GM21423 (cell line): ENCODE measurements around the gene BACH2.
"Not testable (repeated sequence)": the region's sequence is repeated elsewhere in the genome, so short reads cannot be mapped to it uniquely, and the experiment has no call there.

Experiments
- ATAC-seq: cut with Tn5 transposase; IDR thresholded peaks from one replicate; pipeline ENCODE4 v1.9.1; 2021; ENCODE audit warnings: mild to moderate bottlenecking, moderate library complexity; ENCODE audit not compliant: unreplicated experiment

The BACH2 gene

GRCh38 chr6:90296341-90297114 lies at the start of gene BACH2:
Gene BACH2, minus strand, starts transcription at chr6:90296843. Its CDS starts 287,999 bp downstream, at chr6:90008844.
- ATAC-seq = peak; percentile 71

DNA sequence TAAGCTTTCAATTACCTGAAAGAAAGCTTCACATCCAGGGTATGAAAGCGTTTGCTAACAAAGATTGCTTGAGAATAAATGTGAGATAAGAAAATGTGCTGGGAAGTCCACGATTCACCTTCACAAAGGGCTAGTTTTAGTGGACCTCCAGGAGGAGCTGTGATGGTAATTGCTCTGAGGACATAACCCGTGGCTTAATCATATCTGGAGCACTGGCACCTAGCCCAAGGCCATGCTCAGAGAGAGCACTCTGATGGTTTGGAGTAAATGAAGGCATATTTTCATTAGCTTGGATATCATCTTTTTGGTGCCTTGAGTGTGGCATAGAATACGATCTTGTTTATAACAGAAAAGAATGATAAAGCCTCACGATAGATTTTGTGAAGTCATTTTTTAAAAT lies 46.9 kb upstream of the BACH2 start:
- no peak for ATAC-seq

DNA sequence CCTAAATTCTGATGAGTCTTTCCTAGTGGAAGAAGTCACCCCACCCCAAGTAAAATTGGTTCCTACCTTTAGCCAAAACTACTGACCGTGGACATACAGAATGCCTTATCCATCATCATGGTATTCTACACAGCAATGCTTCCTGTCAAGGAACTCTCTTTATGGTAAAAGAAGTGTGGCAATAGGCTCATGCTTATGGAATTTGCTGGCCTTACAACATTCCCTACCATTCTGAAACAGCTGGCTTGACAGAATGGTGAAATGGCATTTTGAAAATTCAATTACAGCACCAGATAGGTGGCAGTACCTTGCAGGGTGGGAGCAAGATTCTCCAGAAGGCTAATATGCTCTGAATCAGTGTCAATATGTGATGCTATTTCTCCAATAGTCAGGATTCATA lies 41.8 kb upstream of the BACH2 start:
- ATAC-seq = no peak

DNA sequence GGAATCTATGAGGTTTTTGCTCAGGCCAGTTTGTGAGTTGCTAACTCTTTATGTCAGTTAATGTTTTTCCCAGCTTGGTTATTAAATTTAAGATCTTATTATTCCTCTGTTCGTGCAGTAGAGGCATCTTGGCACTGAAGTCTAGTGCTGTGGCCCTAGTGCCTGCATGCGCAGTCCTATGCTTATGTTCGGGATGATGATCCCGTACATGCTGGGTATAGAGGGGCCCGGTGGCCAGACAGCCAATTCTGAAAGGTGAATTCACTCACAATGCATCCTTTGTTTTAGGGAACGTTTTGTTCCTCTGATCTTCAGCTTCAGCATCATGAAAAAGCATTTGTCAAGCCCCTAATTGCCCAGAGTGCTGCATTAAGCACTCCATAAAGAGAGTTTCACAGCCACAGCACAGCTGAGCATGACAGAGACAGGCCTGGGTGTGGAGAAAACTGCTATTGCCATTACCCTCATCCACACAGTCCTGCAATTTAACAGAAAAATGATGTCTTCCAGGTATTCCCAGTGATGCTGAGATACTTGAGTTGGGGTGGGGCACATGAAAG lies 39.8 kb upstream of the BACH2 start:
- ATAC-seq = no peak

DNA sequence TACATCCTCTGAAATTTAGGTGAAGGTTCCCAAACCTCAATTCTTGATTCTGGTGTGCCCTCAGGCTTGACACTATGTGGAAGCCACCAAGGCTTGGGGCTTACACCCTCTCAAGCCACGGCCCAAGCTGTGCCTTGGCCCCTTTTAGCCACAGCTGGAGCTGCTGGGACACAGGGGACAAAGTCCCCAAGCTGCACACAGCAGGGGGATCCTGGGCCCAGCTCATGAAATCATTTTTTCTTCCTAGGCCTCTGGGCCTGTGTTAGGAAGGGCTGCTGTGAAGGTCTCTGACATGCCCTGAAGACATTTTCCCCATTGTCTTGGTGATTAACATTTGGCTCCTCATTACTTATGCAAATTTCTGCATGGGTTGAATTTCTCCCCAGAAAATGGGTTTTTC lies 37.3 kb upstream of the BACH2 start:
- no peak for ATAC-seq

DNA sequence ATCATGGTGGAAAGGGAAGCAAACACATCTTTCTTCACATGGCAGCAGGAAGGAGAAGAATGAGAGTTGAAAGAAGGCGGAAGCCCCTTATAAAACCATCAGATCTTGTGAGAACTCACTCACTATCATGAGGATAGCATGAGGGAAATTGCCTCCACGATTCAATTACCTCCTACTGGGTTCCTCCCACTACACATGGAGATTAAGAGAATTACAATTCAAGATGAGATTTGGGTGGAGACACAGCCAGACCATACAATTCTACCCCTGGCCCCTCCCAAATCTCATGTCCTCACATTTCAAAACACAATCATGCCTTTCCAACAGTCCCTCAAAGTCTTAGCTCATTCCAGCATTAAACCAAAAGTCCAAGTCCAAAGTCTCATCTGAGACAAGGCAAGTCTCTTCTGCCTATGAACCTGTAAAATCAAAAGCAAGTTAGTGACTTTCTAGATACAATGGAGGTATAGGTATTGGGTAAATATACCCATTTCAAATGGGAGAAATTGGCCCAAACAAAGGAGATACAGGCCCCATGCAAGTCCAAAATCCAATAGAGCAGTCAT lies 36.4 kb upstream of the BACH2 start:
- not testable (repeated sequence) for ATAC-seq

DNA sequence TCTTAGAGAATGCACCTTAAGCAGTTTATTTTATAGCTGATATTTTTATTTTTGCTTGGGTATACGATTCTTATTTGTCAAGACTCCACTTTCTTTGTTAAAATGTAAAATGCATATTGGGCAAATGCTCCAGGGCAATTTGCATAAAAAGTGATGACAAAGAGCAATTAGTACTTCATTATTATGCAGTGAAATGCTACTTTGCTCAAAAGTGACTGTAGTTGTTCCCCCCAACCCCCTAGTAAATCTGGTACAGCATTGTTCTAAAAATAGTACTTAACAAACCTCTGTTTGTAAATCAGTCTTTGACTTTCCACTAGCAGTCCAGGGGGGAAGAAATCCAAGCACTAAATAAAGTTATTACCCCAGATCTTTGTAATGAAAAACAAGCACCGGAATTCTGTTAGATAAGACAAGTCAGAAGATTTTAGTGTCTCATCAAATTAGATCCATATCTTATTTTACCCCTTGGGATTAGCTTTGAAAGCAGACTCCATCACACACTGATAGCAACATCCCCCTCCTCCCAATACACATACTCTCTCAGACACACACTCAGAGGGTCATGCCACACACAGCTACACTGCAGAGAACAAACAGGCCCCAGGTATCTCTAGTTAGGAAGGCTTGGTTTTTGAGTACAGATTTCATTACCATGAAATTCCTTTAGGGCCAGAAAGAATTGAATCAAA lies 32.9 kb upstream of the BACH2 start:
- ATAC-seq = no peak

- no peak for ATAC-seq
Observed at GRCh38 chr6:90328004-90328403, 31.4 kb upstream of the BACH2 start.

GRCh38 chr6:90326404-90327057 lies 29.9 kb upstream of the BACH2 start:
- ATAC-seq = no peak

DNA sequence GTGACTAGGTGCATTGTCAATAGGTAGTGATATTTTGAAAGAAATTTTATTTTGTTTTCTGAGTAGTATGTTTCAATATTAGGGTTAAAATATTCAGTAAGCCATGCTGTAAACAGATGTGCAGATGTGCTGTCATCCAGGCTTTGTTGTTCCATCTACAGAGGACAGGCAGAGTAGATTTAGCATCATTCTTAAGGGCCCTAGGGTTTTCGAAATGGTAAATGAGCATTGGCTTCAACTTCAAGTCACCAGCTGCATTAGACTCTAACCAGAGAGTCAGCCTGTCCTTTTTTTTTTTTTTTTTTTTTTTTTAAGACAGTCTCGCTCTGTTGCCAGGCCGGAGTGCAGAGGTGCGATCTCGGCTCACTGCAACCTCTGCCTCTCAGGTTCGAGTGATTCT lies 27.1 kb upstream of the BACH2 start:
- no peak for ATAC-seq

- ATAC-seq = no peak
Observed at GRCh38 chr6:90322976-90323474, 26.4 kb upstream of the BACH2 start.

DNA sequence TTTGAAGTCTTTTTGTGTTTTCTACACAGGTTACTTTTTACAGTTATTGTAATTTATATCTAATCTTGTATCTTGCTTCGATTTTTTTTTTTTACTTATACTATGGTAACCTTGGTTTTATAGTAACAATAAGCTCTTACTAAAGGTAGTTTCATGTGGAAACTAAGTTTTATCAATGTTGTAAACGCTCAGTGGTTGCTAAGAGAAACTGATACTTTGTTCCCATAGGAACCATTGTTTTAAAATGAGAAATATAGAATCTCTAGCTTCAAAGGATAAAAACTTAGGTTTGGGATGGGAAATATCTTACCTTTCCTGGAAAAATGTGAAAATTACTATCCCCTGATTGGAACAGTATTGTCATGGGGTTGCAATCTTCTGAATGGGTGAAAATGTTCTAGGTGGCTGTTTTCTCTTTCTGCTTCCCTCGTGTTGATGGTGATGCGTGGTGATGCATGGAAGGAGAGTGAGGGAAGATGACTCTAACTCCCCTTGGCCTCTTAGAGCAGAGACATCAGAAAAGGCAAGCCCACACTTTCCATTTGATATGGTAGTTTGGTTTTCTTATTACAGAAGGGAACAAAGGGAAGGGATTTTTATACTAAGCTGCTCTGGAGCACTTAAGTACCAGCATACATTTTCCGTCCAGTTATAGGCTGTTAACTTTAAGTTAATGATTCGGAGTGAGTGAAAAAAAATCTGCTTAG lies 23.5 kb upstream of the BACH2 start:
- no peak for ATAC-seq

GRCh38 chr6:90319044-90319443 lies 22.4 kb upstream of the BACH2 start:
- no peak for ATAC-seq

DNA sequence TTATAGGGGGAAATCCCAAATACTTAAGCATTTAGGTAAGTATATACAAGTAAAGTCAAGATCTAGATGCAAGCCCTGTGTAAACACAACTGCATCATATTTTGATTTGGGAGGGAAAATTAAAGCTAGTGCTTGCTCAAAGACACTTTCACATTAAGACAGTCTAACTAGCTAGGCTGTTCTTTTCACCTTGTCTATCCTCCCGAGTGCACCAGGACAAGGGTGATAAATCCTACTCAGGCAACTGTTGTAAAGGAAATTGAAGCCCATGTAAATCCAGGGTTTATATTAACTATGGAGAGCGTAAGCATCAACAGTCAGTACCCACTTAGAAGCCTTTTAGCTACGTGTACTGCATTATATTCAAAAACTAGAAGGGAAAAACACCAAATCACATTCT lies 19.3 kb upstream of the BACH2 start:
- no peak for ATAC-seq

- no peak for ATAC-seq
Observed at GRCh38 chr6:90315354-90315950, 18.8 kb upstream of the BACH2 start.

DNA sequence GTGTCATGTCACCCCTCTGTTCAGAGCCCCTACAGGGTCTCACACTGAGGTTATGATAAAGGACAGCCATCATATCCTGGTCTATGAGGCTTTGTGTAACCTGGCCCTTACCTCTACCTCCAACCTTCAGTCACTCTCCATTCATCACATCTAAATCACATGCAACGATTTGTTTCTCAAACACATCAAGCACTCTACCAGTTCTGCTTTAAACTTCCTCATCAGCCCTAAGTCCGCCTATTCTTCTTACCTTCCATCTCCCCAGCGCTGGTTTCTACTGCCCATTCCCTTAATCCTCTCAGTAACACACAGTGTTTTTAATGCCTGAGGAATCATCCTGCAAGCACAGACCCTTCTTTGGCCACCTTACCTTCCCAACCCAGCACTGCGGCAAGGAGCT lies 17.9 kb upstream of the BACH2 start:
- ATAC-seq = no peak

- ATAC-seq = no peak
Observed at GRCh38 chr6:90311569-90311968, 14.9 kb upstream of the BACH2 start.

DNA sequence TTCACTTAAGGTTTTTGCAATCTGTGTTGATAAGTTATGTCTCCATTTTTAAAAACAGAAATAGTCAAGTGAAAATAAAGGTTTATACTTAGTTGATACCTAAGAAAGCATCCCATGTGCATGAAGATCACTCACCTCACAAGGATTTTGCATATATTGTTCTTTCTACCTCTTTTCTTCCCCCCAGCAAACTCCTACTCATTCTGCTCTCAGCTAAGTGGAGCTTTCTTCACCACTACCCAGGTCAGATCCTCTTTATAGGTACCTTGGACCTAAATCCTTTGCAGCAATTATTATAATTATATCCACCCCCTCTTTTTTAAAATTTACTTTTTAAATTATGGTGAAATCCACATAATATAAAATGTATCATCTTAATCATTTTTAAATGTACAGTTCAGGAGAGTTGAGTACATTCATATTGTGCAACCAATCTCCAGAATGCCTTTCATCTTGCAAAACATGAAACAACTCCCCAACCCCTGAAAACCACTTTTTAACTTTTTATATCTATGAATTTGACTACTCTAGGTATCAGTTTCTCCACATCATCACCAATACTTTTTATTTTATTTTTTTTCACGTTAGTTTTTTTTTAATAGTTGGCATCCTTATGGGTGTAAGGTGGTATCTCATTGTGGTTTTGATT lies 9.3 kb upstream of the BACH2 start:
- no peak for ATAC-seq

GRCh38 chr6:90304308-90304707 lies 7.7 kb upstream of the BACH2 start:
- ATAC-seq = no peak

- no peak for ATAC-seq
Observed at GRCh38 chr6:90303039-90303438, 6.4 kb upstream of the BACH2 start.
